ENCODE results near the gene ADSS2. TPM values are rescaled to one million over a fixed set of nuclear protein-coding genes. Genes with fewer than 3 reads are reported as not detected.

The ADSS2 gene
- total RNA-seq, 1 experiment from 2014 or later = 46.2 TPM

DNA sequence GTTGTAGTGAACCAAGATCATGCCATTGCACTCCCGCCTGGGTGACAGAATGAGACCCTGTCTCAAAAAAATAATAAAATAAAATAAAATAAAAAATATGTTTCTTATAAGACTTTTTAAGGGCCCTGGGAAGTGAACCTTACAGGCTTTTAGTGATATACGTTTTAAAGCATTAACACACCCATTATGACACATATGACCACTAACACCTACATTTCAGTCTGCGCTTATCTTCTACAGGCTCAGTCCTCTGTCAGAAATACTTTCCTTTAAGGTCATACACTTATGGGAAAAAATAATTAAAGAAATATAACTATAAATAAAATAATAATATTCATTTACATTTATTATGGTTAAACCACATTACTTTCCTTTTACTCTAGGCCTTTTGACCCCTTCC lies 21.9 kb downstream of the ADSS2 start:
- ChIA-PET RAD21 (ENCODE audit: low non-redundant PET in 1 of 2, low total read pairs in 2 of 2, uncharacterized antibody in 2 of 2, unreplicated experiment in 2 of 2) (no interaction called here), POLR2A (no interaction called here), CTCF (no interaction called here)
- ATAC-seq (no peak), DNase-seq (ENCODE audit: low read depth, low spot score) (no peak)
- no peaks in the 10 kb centered on the region for H4K20me1 ChIP-seq (ENCODE audit: insufficient read depth)
- no peaks in the 10 kb centered on the region for H3K9me2 ChIP-seq (ENCODE audit: insufficient read depth)
- no peak overlapping the region for H3K4me2 ChIP-seq (ENCODE audit: low read length)
- no peak overlapping the region for H2AFZ ChIP-seq (ENCODE audit: low read depth, low read length, poor library complexity, severe bottlenecking)
- H3K4me3 ChIP-seq (replicated peaks in 1 of 2; ENCODE audit: low read depth in 1 of 2, low read length in 2 of 2) = no peak overlapping the region
- no TSS peak for BruUV-seq (replicated peaks)
- no peak for TF ChIP-seq CBX3 (IDR thresholded peaks at IDR 0.05; ENCODE audit: low read depth)
- no peak for TF ChIP-seq SP1 (IDR thresholded peaks at IDR 0.05; ENCODE audit: low read depth)
- TF ChIP-seq SRF (IDR thresholded peaks at IDR 0.05; ENCODE audit: low read depth) = no peak
- TF ChIP-seq SIN3A (IDR thresholded peaks at IDR 0.05; ENCODE audit: low read depth) = no peak
- TF ChIP-seq YY1 (IDR thresholded peaks at IDR 0.05; ENCODE audit: extremely low read depth, insufficient replicate concordance, low read depth, low read length) = no peak
- no peak for TF ChIP-seq EZH2 (IDR thresholded peaks at IDR 0.05)
- TF ChIP-seq EZH2phosphoT487 (IDR thresholded peaks at IDR 0.05; ENCODE audit: borderline replicate concordance) = no peak
- no peak for TF ChIP-seq ELF1 (IDR thresholded peaks at IDR 0.05; ENCODE audit: borderline replicate concordance, low read depth)
- TF ChIP-seq POLR2A (IDR thresholded peaks at IDR 0.05; ENCODE audit: borderline replicate concordance, extremely low read depth, insufficient read depth, insufficient read length) = no peak
- TF ChIP-seq, protein P1, sequence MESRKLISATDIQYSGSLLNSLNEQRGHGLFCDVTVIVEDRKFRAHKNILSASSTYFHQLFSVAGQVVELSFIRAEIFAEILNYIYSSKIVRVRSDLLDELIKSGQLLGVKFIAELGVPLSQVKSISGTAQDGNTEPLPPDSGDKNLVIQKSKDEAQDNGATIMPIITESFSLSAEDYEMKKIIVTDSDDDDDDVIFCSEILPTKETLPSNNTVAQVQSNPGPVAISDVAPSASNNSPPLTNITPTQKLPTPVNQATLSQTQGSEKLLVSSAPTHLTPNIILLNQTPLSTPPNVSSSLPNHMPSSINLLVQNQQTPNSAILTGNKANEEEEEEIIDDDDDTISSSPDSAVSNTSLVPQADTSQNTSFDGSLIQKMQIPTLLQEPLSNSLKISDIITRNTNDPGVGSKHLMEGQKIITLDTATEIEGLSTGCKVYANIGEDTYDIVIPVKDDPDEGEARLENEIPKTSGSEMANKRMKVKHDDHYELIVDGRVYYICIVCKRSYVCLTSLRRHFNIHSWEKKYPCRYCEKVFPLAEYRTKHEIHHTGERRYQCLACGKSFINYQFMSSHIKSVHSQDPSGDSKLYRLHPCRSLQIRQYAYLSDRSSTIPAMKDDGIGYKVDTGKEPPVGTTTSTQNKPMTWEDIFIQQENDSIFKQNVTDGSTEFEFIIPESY (IDR thresholded peaks at IDR 0.05; ENCODE audit: extremely low read depth, insufficient replicate concordance, low read length) = no peak
- TF ChIP-seq CEBPB (IDR thresholded peaks at IDR 0.05; ENCODE audit: low read depth) = no peak
- no peak for TF ChIP-seq FOSL1 (IDR thresholded peaks at IDR 0.05; ENCODE audit: low read depth)
- no peak for TF ChIP-seq POLR2AphosphoS5 (IDR thresholded peaks at IDR 0.05; ENCODE audit: low read depth, low read length)
- TF ChIP-seq, protein P2, sequence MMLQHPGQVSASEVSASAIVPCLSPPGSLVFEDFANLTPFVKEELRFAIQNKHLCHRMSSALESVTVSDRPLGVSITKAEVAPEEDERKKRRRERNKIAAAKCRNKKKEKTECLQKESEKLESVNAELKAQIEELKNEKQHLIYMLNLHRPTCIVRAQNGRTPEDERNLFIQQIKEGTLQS (IDR thresholded peaks at IDR 0.05) = no peak
- TF ChIP-seq ZFX (IDR thresholded peaks at IDR 0.05) = no peak
- H3K79me2 ChIP-seq (ENCODE audit: insufficient read depth, low read length) = peaks cover 7% of the 10 kb centered on the region
- H3K36me3 ChIP-seq (ENCODE audit: control insufficient read depth in 1 of 2, insufficient read depth in 2 of 2, low read length in 2 of 2) = peaks cover 0 to 5% of the 10 kb centered on the region in 2 experiments; a peak in 3 of 4 replicates
- intact Hi-C loops (cut with micrococcal nuclease) = no loop called here
- no peak overlapping the region for H3K9ac ChIP-seq (ENCODE audit: low read length)
- no peaks in the 10 kb centered on the region for H3K4me1 ChIP-seq (ENCODE audit: control insufficient read depth in 1 of 2, insufficient read depth in 2 of 2, low read length in 2 of 2)
- no peaks in the 10 kb centered on the region for H3K27me3 ChIP-seq (ENCODE audit: insufficient read depth, low read length)
- no peak overlapping the region for H3K27ac ChIP-seq (ENCODE audit: low read depth, low read length)
- H3K9me3 ChIP-seq (ENCODE audit: control insufficient read depth in 1 of 2, insufficient read depth in 1 of 2, low read depth in 1 of 2, low read length in 2 of 2) = no peaks in the 10 kb centered on the region

Measured in HCT116 (cell line).